WI38 (cell line): ENCODE measurements around the gene PLAAT2.
"Not testable (repeated sequence)": the region's sequence is repeated elsewhere in the genome, so short reads cannot be mapped to it uniquely, and the experiment has no call there.

Experiments
- H3K4me3 ChIP-seq: 2 replicates; pipeline ENCODE4 v1.5.1; 2011; ENCODE audit warnings: low read depth, mild to moderate bottlenecking, control low read depth, low read length
- TF ChIP-seq, protein P1 (sequence below): IDR thresholded peaks from 2 replicates; pipeline ENCODE4 v1.5.1; 2012; ENCODE audit warnings: low read depth, mild to moderate bottlenecking, control low read depth, low read length

PLAAT2 gene

DNA sequence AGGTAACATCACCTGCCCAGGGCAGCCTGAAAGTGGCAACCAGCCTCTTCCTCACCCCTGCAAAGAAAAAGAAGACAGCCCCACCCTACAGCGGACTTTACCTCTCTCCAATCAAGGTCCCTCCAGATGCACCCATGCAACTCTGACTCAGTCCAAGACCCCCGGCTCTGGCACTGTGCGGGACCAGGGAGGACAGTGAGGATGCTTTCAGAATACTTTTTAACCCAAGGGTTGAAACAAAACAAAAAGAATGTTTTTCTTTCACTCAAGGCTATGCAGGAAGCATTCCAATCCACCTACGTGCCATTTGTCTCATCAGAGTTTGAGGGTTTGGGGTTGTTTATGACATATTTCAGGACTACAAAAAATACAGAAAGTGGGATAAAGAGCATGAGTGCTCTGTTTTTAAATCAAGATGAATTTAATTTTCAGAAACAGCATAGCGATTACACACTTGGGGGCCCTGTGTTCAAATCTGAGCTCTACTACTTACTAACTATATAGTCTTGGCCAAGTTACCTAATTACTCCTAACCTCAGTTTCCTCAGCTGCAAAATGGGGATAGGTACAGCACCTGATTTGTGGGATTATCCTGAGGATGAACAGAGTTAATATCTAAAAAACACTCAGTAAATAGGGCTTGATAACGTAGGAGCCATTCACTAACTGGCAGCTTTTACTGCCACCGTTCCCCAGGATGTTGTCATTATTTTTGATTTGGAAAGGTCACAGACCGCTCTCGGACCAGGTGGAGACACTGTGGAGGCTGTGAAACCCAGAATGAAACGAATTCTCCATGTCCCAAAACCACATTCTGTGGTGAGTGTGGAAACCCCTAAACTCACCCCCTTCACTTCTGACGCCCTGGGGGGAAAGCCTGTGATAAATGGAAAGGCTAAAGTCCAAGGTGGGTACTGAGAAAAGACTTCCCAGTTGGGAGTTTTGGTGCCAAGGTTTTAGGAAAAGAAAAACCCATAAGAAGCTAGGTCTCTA, 45.5 kb upstream of the PLAAT2 start:
- H3K4me3 ChIP-seq = no peak overlapping the region
- TF ChIP-seq, protein P1, sequence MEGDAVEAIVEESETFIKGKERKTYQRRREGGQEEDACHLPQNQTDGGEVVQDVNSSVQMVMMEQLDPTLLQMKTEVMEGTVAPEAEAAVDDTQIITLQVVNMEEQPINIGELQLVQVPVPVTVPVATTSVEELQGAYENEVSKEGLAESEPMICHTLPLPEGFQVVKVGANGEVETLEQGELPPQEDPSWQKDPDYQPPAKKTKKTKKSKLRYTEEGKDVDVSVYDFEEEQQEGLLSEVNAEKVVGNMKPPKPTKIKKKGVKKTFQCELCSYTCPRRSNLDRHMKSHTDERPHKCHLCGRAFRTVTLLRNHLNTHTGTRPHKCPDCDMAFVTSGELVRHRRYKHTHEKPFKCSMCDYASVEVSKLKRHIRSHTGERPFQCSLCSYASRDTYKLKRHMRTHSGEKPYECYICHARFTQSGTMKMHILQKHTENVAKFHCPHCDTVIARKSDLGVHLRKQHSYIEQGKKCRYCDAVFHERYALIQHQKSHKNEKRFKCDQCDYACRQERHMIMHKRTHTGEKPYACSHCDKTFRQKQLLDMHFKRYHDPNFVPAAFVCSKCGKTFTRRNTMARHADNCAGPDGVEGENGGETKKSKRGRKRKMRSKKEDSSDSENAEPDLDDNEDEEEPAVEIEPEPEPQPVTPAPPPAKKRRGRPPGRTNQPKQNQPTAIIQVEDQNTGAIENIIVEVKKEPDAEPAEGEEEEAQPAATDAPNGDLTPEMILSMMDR = no peak

DNA sequence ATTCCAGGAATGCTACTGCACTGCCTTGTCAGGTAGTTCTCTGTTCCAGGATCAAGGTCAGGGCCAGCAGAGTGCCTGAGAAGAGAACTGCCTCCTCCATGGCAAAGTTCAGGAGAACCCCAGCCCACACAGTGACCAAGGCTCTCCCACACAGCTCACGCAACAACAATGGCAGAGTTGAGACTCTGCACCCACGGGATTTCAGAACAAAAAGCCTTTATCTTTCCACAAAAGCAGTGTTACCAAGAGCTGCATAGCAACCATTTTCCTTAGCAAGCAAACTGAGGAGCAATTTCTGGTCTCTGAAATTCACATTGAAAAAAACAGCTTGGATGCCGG, 40.0 kb upstream of the PLAAT2 start:
- no peak overlapping the region for H3K4me3 ChIP-seq
- TF ChIP-seq, protein P1 = no peak

DNA sequence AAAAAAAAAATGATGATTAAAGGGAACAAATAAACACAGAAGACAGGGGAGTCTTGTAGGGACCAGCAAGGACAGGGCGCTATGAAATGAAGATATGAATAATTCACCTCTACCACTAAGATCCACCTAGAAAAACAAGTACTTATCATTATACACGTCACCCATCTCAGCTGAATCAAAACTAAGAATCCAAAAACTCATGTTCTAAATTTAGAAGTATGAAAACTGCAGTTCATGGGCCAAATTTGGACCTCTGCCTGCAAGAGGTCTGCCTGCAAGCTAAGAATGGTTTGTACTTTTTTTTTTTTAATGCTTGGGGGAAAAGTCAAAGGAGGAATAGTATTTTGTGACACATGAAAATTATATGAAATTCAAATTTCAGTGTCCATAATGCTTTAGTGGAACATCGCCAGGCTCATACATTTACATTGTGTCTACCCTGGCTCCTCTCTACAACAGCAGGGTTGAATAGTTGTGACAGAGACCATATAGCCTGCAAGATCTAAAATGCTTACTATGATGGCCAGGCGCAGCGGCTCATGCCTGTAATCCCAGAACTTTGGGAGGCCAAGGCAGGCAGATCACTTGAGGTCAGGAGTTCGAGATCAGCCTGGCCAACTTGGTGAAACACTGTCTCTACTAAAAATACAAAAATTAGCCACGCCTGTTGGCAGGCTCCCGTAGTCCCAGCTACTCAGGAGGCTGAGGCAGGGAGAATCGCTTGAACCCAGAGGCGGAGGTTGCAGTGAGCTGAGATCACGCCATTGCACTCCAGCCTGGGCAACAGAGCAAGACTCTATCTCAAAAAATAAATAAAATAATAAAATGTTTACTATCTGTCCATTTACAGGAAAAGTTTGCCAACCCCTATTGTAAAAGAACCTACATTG, 39.4 kb upstream of the PLAAT2 start:
- H3K4me3 ChIP-seq = not testable (repeated sequence)

DNA sequence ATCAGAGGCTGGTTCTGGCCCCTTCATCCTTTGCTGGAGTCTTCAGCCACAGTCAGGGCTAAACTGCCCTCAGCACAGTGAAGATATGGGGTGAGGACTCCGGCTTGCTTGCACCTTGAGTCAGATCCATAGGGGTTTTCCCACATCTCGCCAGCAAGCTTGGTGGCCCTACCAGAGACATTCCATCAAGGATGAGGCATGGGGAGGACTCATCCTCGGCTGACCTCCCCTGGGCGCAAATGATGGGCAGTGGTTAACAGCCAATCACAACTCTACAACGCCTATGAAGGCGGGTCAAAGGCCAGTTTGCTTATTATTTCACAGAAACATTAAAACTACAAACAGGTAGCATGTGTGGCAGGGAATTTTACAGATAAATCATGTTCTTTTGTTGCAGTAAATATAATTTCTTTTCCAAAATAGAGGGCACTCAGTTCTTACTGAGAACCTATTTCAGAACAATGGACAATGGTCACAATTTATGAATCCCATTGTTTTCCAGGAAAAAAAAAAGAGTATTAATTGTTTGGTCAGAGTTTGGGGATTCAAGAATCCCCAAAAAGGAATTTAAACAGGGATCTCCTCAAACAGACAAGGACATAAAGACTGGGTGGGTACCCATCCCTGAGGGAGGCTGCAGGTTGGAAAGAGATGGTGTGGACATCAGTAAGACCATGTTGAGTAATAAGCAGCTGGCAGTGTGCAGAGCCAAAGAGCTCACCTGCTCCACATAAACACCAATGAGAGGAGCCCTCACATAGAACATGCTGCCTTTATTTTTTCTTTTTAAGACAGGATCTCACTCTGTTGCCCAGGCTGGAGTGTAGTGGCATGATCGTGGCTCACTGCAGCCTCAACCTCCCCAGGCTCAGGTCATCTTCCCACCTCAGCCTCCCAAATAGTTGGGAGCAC, 36.3 kb upstream of the PLAAT2 start:
- no peak overlapping the region for H3K4me3 ChIP-seq
- TF ChIP-seq, protein P1 = no peak

DNA sequence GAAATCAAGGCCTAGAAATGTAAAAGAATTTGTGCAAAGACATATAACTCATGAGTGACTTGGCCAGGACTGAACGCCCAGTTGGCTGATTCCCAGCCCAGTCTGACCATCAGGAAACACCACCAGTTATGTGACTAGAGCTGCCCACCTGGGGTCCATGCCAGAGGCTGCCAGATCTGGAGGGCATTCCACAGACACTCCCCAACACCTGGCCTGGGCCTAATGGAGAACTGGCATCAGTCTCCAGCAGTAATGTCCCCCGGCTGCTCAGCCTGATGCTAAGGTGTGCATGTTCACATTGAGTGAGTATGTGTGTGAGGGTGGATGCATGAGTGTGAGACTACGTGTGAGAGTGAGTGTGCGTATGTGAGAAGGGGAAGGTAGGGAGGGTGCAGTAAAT, 35.4 kb upstream of the PLAAT2 start:
- TF ChIP-seq, protein P1 = no peak
- no peak overlapping the region for H3K4me3 ChIP-seq

DNA sequence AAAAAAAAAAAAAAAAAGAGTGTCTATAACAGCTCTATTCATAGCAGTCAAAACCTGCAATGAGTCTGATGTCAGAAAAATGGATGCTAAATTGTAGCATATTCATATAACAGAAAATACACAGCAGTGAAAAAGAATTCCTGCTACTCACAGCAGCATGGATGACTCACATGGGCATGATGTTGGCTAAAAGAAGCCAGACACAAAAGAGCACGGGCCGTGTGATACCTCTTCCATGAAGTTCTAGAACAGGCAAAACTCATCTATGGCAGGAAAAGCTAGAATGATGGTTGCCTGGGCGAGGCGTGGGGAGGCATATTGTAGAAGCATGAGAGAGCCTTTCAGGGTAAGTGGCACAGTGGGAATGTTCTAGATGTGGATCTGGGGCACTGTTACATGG, 32.1 kb upstream of the PLAAT2 start:
- H3K4me3 ChIP-seq = no peak overlapping the region

GRCh38 chr11:63592975-63593395, 29.8 kb upstream of the PLAAT2 start:
- TF ChIP-seq, protein P1 = peak; percentile 69
- H3K4me3 ChIP-seq = no peak overlapping the region

More for the DNA sequence above, 32.1 kb upstream of the PLAAT2 start:
- TF ChIP-seq, protein P1 = no peak
